Calu3 (cell line): ENCODE data around the gene CAMK1D. TPM values are rescaled to one million over a fixed set of nuclear protein-coding genes. Genes with fewer than 3 reads are reported as not detected.
A peak's percentile ranks its signal among the peaks of the same experiment; 100 is the strongest.
"Not testable (repeated sequence)": the region's sequence is repeated elsewhere in the genome, so short reads cannot be mapped to it uniquely, and the experiment has no call there.

Experiments
- Bru-seq: library from RNA; stranded (reverse); fragments of 400-500 nt; gene quantifications from one replicate; lab custom pipeline; 2021; lab: Mats Ljungman, UMichigan
- BruChase-seq, 2 experiments: library from RNA; stranded (reverse); fragments of 400-500 nt; gene quantifications; one replicate each; lab custom pipeline; 2021; lab: Mats Ljungman, UMichigan
- BruUV-seq: library from RNA; stranded (reverse); fragments of 400-500 nt; replicated peaks from 2 replicates; lab custom pipeline; 2021; lab: Mats Ljungman, UMichigan
- CTCF ChIA-PET: fragments of 300-600 bp; sonication (Branson Sonifier 250); formaldehyde crosslinking; loops from one replicate; lab custom pipeline; 2022; ENCODE audit warnings: antibody characterized with exemption; lab: Charles Lee
- DNase-seq: peaks from one replicate; pipeline ENCODE4 v3.0.0; 2022
- H3K27ac Mint-ChIP-seq: one replicate; pipeline ENCODE4 v1.8.0; 2022; ENCODE audit warnings: mixed read lengths; ENCODE audit not compliant: unreplicated experiment
- H3K27me3 Mint-ChIP-seq: one replicate; pipeline ENCODE4 v1.8.0; 2022; ENCODE audit warnings: mixed read lengths; ENCODE audit not compliant: unreplicated experiment
- H3K36me3 Mint-ChIP-seq: one replicate; pipeline ENCODE4 v1.8.0; 2022; ENCODE audit warnings: mild to moderate bottlenecking, moderate library complexity, mixed read lengths; ENCODE audit not compliant: insufficient read depth, unreplicated experiment
- H3K4me1 Mint-ChIP-seq: one replicate; pipeline ENCODE4 v1.8.0; 2022; ENCODE audit warnings: mild to moderate bottlenecking, low read depth, mixed read lengths; ENCODE audit not compliant: unreplicated experiment
- H3K4me3 Mint-ChIP-seq: one replicate; pipeline ENCODE4 v1.8.0; 2022; ENCODE audit warnings: mild to moderate bottlenecking, low read depth, moderate library complexity, mixed read lengths; ENCODE audit not compliant: unreplicated experiment
- H3K9me3 Mint-ChIP-seq: one replicate; pipeline ENCODE4 v1.8.0; 2022; ENCODE audit warnings: low read depth, mixed read lengths; ENCODE audit not compliant: unreplicated experiment
- CTCF ChIP-seq: fragments of 200-600 bp; IDR thresholded peaks from one replicate; pipeline ENCODE4 v1.8.0; 2022; ENCODE audit warnings: antibody characterized with exemption; ENCODE audit not compliant: unreplicated experiment
- intact Hi-C: fragments of 100-400 bp; cut with micrococcal nuclease; formaldehyde crosslinking; loops from one replicate; pipeline ENCODE4 v1.10.0; 2022; ENCODE audit not compliant: unreplicated experiment
- long read RNA-seq: library from polyadenylated mRNA; stranded (forward); transcript quantifications from one replicate; pipeline ENCODE4 v2.0.0, GENCODE V29; 2022
- total RNA-seq: library from RNA; stranded (reverse); gene quantifications from 2 replicates; pipeline ENCODE4 v1.2.3, GENCODE V29; 2022

CAMK1D gene
- 2.6 and 2.7 TPM in 2 replicates for total RNA-seq
- percentile 39 among the genes with signal in this experiment for Bru-seq, nascent RNA
- BruChase-seq, experiment 1, labeled RNA remaining after a 6-hour chase: percentile 30 among the genes with signal in this experiment
- percentile 29 among the genes with signal in this experiment for BruChase-seq, experiment 2, labeled RNA remaining after a 2-hour chase
- long read RNA-seq, partial matches to known transcripts: 0 of 1 reads
- long read RNA-seq, other reads (novel, unspliced or antisense): 1 of 1 reads

GRCh38 chr10:12348870-12349628 lies at the start of gene CAMK1D:
Gene CAMK1D (plus strand): TSS chr10:12349547.
- Mint-ChIP-seq H3K27me3 (peaks cover 69% of the 10 kb centered on the region), H3K4me1 (peaks cover 12% of the 10 kb centered on the region), H3K27ac (no peak within 1 kb of the TSS), H3K9me3 (no peaks in the 10 kb centered on the region), H3K4me3 (peak within 1 kb of the TSS; percentile 80), H3K36me3 (peaks cover 14% of the 10 kb centered on the region)
- TF ChIP-seq CTCF: no peak
- BruUV-seq: no TSS peak
- CTCF ChIA-PET: interaction anchor here (0.6 to 1.8 kb wide), 4 partner anchors 10 to 1236 kb away, joined by 3 to 4 read pairs (median 3); no protein-coding TSS in a partner anchor
- DNase-seq: peak; percentile 56
- intact Hi-C loops: loop anchor here (5.0 to 10.0 kb wide), 2 partner anchors 66 to 87 kb away; no protein-coding TSS in a partner anchor

- H3K4me1 Mint-ChIP-seq, BruUV-seq, DNase-seq, intact Hi-C loops, H3K27ac Mint-ChIP-seq, H3K36me3 Mint-ChIP-seq, H3K9me3 Mint-ChIP-seq, H3K4me3 Mint-ChIP-seq, CTCF ChIA-PET: not testable (repeated sequence)
- peaks cover 25% of the 10 kb centered on the region for H3K27me3 Mint-ChIP-seq
Observed at GRCh38 chr10:12301036-12301435, 48.3 kb upstream of the CAMK1D start.

GRCh38 chr10:12308057-12308456 lies 41.3 kb upstream of the CAMK1D start:
- BruUV-seq: no TSS peak
- Mint-ChIP-seq H3K9me3 (no peaks in the 10 kb centered on the region), H3K4me1 (no peaks in the 10 kb centered on the region), H3K36me3 (no peaks in the 10 kb centered on the region), H3K4me3 (no peak overlapping the region), H3K27me3 (peaks cover 15% of the 10 kb centered on the region), H3K27ac (no peak overlapping the region)
- TF ChIP-seq CTCF: no peak
- intact Hi-C loops: no loop called here
- CTCF ChIA-PET: interaction anchor here (0.5 kb wide), 1 partner anchor 16 kb away, joined by 3 read pairs; no protein-coding TSS in a partner anchor
- no peak for DNase-seq

GRCh38 chr10:12308736-12309375 lies 40.5 kb upstream of the CAMK1D start:
- Mint-ChIP-seq H3K4me3 (no peak overlapping the region), H3K9me3 (no peaks in the 10 kb centered on the region), H3K27me3 (peaks cover 12% of the 10 kb centered on the region), H3K4me1 (no peaks in the 10 kb centered on the region), H3K27ac (no peak overlapping the region), H3K36me3 (no peaks in the 10 kb centered on the region)
- BruUV-seq: no TSS peak
- intact Hi-C loops: no loop called here
- CTCF ChIA-PET: interaction anchor here (0.6 kb wide), 1 partner anchor 20 kb away, joined by 3 read pairs; no protein-coding TSS in a partner anchor
- no peak for TF ChIP-seq CTCF
- DNase-seq: no peak

- BruUV-seq, intact Hi-C loops, H3K27ac Mint-ChIP-seq, H3K4me1 Mint-ChIP-seq, DNase-seq, H3K36me3 Mint-ChIP-seq, H3K9me3 Mint-ChIP-seq, H3K4me3 Mint-ChIP-seq, H3K27me3 Mint-ChIP-seq: not testable (repeated sequence)
- CTCF ChIA-PET: interaction anchor here (0.7 kb wide), 1 partner anchor 33 kb away, joined by 3 read pairs; no protein-coding TSS in a partner anchor
Observed at GRCh38 chr10:12309783-12310182, 39.6 kb upstream of the CAMK1D start.
